KG1 (cell line): Measurements from ENCODE around the gene ASCL2.
A peak's percentile ranks its signal among the peaks of the same experiment; 100 is the strongest.

Source experiments
- DNase-seq: peaks from one replicate; lab custom pipeline; 2025; lab: John Stamatoyannopoulos, UW

The ASCL2 gene

GRCh38 chr11:2234963-2235362 lies 35.4 kb downstream of the ASCL2 start:
- DNase-seq, result no peak

- no peak for DNase-seq
These were observed 36.5 kb downstream of the ASCL2 start for GRCh38 chr11:2233693-2234455.

GRCh38 chr11:2229713-2230297 lies 40.6 kb downstream of the ASCL2 start:
- DNase-seq, result no peak

- no peak for DNase-seq
These were observed 46.1 kb downstream of the ASCL2 start for GRCh38 chr11:2224254-2224653.

GRCh38 chr11:2223153-2223794 lies 47.1 kb downstream of the ASCL2 start:
- no peak for DNase-seq

GRCh38 chr11:2222451-2222850 lies 47.9 kb downstream of the ASCL2 start:
- no peak for DNase-seq

DNA sequence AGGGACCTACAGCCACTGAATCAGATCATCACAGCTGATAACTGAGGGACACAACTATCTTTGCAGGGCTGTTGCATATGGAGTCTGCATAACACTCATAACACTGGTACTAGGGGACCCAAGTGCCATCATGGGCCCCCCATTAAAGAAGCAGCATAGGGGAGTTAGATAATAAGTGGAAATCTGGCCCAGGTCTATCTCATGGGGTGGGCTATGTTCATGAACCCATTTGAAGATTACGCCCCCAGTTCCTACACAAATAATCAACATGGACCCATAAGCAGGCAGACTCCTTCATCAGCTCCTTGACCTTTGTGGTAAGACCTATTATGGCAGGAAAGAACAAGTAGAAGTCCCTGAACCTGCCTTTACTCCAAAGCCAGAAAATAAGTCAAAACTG lies 48.8 kb downstream of the ASCL2 start:
- no peak for DNase-seq

DNA sequence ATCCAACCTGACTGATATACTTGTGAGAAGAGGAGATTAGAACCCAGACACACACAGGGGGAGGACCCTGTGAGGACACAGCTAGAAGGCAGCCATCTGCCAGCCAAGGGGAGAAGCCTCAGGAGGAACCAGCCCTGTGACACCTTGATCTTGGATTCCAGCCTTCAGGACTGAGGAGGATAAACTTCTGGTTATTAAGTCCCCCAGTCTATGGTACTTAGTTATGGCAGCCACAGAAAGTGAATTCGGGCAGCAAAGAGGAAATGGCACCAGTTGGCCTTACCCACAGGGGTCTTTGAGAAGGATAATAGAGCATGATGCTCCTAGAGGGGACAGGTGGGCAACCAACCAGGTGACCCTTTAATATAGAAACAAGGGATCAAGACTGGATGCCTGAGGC lies 49.4 kb downstream of the ASCL2 start:
- no peak for DNase-seq

DNA sequence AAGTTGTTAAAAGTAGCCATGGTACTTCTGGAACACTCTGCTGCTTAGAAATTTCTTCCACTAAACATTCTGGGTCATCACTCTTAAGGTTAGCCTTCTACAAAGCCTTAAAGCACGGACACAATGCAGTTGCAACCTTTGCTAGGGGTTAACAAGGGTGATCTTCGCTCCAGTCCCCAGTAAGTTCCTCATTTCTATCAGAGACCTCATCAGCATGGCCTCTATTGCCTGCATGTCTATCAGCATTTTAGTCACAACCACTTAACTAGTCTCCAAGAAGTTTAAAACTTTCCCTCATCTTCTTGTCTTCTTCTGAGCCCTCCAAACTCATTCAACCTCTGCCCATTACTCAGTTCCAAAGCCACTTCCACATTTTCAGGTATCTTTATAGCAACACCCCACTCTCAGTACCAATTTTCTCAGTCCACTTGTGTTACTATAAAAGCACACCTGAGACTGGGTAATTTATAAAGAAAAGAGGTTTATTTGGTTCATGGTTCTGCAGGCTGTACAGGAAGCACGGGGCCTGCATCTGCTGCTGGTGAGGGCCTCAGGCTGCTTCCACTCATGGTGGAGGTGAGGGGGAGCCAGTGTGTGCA lies 50.1 kb downstream of the ASCL2 start:
- peak; percentile 3 for DNase-seq

DNA sequence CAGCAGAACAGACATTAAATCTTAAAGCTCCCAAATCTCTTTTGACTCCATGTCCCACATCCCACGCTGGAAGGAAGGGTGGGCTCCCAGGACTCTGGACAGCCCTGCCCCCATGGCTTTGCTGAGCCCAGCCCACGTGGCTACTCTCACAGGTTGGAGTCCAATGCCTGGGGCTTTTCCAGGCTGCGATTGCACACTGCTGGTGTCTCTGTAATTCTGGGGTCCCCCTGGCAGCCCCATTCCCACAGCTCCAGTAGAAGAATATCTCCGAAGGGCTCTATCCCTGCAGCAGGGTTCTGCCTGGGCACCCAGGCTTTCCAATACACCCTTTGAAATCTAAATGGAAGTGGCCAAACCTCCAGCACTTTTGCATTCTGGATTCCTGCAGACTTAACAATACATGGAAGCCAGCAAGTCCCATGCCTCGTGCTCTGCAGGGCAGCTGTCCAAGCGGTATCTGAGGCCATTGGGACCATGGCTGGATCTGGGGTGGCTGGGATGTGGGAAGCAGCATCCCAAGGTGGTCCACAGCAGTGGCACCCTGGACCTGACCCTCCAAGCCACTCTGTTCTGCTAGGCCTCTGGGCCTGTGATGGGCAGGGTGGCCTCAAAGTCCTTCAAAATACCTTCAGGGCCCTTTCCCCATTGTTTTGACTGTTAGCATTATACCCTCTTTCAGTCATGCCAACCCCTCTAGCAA lies 50.9 kb downstream of the ASCL2 start:
- DNase-seq, result no peak
